GM18499 (cell line): ENCODE measurements around the gene RAB11FIP3.
"Not testable (repeated sequence)": the region's sequence is repeated elsewhere in the genome, so short reads cannot be mapped to it uniquely, and the experiment has no call there.

ENCODE experiments used
- ATAC-seq: cut with Tn5 transposase; IDR thresholded peaks from one replicate; pipeline ENCODE4 v1.9.1; 2021; ENCODE audit warnings: moderate number of reproducible peaks; ENCODE audit not compliant: insufficient read depth, unreplicated experiment

RAB11FIP3 gene

GRCh38 chr16:483341-484075, 58.1 kb downstream of the RAB11FIP3 start:
- ATAC-seq, result no peak

- ATAC-seq, result no peak
Measured at GRCh38 chr16:489606-490005, 64.2 kb downstream of the RAB11FIP3 start.

GRCh38 chr16:490768-491167, 65.3 kb downstream of the RAB11FIP3 start:
- no peak for ATAC-seq

- ATAC-seq, result no peak
Measured at GRCh38 chr16:491220-491919, 65.9 kb downstream of the RAB11FIP3 start.

- ATAC-seq, result no peak
Measured at GRCh38 chr16:492211-492875, 66.9 kb downstream of the RAB11FIP3 start.

GRCh38 chr16:494676-495075, 69.2 kb downstream of the RAB11FIP3 start:
- ATAC-seq, result not testable (repeated sequence)

- ATAC-seq, result no peak
Measured at GRCh38 chr16:495127-495748, 69.8 kb downstream of the RAB11FIP3 start.

GRCh38 chr16:496097-496886, 70.8 kb downstream of the RAB11FIP3 start:
- no peak for ATAC-seq

GRCh38 chr16:497258-497657, 71.8 kb downstream of the RAB11FIP3 start:
- ATAC-seq, result no peak

- ATAC-seq, result no peak
Measured at GRCh38 chr16:499924-500323, 74.5 kb downstream of the RAB11FIP3 start.

- ATAC-seq, result no peak
Measured at GRCh38 chr16:500709-501108, 75.3 kb downstream of the RAB11FIP3 start.

- no peak for ATAC-seq
Measured at GRCh38 chr16:502179-502943, 76.9 kb downstream of the RAB11FIP3 start.

- ATAC-seq, result no peak
Measured at GRCh38 chr16:503150-504071, 78.0 kb downstream of the RAB11FIP3 start.

- no peak for ATAC-seq
Measured at GRCh38 chr16:505479-506245, 80.2 kb downstream of the RAB11FIP3 start.

- ATAC-seq, result no peak
Measured at GRCh38 chr16:506246-506546, 80.7 kb downstream of the RAB11FIP3 start.

- not testable (repeated sequence) for ATAC-seq
Measured at GRCh38 chr16:507527-507926, 82.1 kb downstream of the RAB11FIP3 start.

GRCh38 chr16:507996-508395, 82.5 kb downstream of the RAB11FIP3 start:
- no peak for ATAC-seq
